A549 (cell line): ENCODE results near the gene RPS6KA2. TPM values are rescaled to one million over a fixed set of nuclear protein-coding genes. Genes with fewer than 3 reads are reported as not detected.

Source experiments
- ATAC-seq, 2 experiments: fragments of 200-7000 bp in 1 of 2; fragments of >200 bp in 1 of 2; cut with Nextera tagmentation in 1 of 2; cut with Tn5 transposase in 1 of 2; 3 replicates each; pipeline versions ENCODE4 v1.8.0 to v1.9.1; 2018 to 2020; ENCODE audit warnings: mild to moderate bottlenecking in 1 of 2, moderate library complexity in 1 of 2
- CTCF ChIA-PET: fragments of 300-600 bp; sonication (Branson Sonifier 250); formaldehyde crosslinking; extraction: SDS; loops from one replicate; lab custom pipeline; 2021; ENCODE audit warnings: antibody characterized with exemption, inconsistent platforms; lab: Yijun Ruan, JAX
- POLR2A ChIA-PET: fragments of 350-600 bp; formaldehyde crosslinking; extraction: SDS; loops from one replicate; lab custom pipeline; 2021; ENCODE audit warnings: antibody characterized with exemption, inconsistent platforms; lab: Yijun Ruan, JAX
- DNase-seq, 2 experiments: peaks; one replicate each; pipeline versions ENCODE4 v3.0.0 to v3.0.0-alpha.2; 2011 to 2016; ENCODE audit warnings: low read depth in 1 of 2, low spot score in 1 of 2
- FAIRE-seq: peaks from 2 replicates; lab custom pipeline; 2011; peaks lifted over from hg19 to GRCh38; lab: Jason Lieb, UNC
- H3K27ac ChIP-seq, 2 experiments: fragments of >200 bp; sonication (Bioruptor Twin); formaldehyde crosslinking; 3 replicates each; pipeline ENCODE4 v1.5.1; 2016 to 2017
- H3K4me1 ChIP-seq: fragments of >200 bp; sonication (Bioruptor Twin); formaldehyde crosslinking; 3 replicates; pipeline ENCODE4 v1.6.1; 2016
- H3K4me2 ChIP-seq: fragments of >200 bp; sonication (Bioruptor Twin); formaldehyde crosslinking; 3 replicates; pipeline ENCODE4 v1.6.1; 2016
- H3K4me3 ChIP-seq: fragments of >200 bp; sonication (Bioruptor Twin); formaldehyde crosslinking; 3 replicates; pipeline ENCODE4 v1.5.1; 2016
- H3K9me3 ChIP-seq: fragments of >200 bp; sonication (Bioruptor Twin); formaldehyde crosslinking; 3 replicates; pipeline ENCODE4 v1.6.1; 2016
- CBX8 ChIP-seq: fragments of 200-600 bp; sonication (generic); IDR thresholded peaks from 2 replicates; pipeline ENCODE4 v1.6.1; 2016
- EHMT2 ChIP-seq: fragments of 200-600 bp; sonication (generic); IDR thresholded peaks from 2 replicates; pipeline ENCODE4 v1.6.1; 2016; ENCODE audit warnings: antibody characterized with exemption, low read depth, mild to moderate bottlenecking, moderate library complexity
- FOSL2 ChIP-seq, 2 experiments: fragments of 450-650 bp in 1 of 2; fragments of >200 bp in 1 of 2; sonication (Bioruptor Twin) in 1 of 2; formaldehyde crosslinking; IDR thresholded peaks; 2 replicates each; pipeline versions ENCODE4 v1.5.0 to v1.6.1; 2016 to 2020; ENCODE audit warnings: mild to moderate bottlenecking in 1 of 2, moderate library complexity in 1 of 2
- HOXA7 ChIP-seq: fragments of 250-450 bp; sonication (Bioruptor Pico); IDR thresholded peaks from 2 replicates; pipeline ENCODE4 v1.5.0; 2020; ENCODE audit warnings: mild to moderate bottlenecking, moderate library complexity
- KDM1A ChIP-seq: fragments of 200-600 bp; sonication (generic); IDR thresholded peaks from 2 replicates; pipeline ENCODE4 v1.6.1; 2016; ENCODE audit warnings: low read depth, mild to moderate bottlenecking
- KDM5A ChIP-seq: fragments of 200-600 bp; sonication (generic); IDR thresholded peaks from 2 replicates; pipeline ENCODE4 v1.6.1; 2016; ENCODE audit warnings: antibody characterized with exemption, mild to moderate bottlenecking
- NPAS2 ChIP-seq: fragments of 250-450 bp; sonication (Bioruptor Pico); IDR thresholded peaks from 2 replicates; pipeline ENCODE4 v1.8.0; 2022; ENCODE audit warnings: mild to moderate bottlenecking, moderate library complexity, borderline replicate concordance
- POLR2AphosphoS2 ChIP-seq: conservative IDR thresholded peaks from 2 replicates; pipeline ENCODE4 v1.6.1; 2012; ENCODE audit warnings: low read length, improper control_type of control experiment, inconsistent platforms
- RAD21 ChIP-seq, 2 experiments: fragments of >200 bp in 1 of 2; sonication (Bioruptor Twin) in 1 of 2; formaldehyde crosslinking in 1 of 2; IDR thresholded peaks in 1 of 2; conservative IDR thresholded peaks in 1 of 2; 2 replicates in 1 of 2; 3 replicates in 1 of 2; pipeline ENCODE4 v1.6.1; 2012 to 2018; ENCODE audit warnings: inconsistent platforms in 1 of 2
- RARB ChIP-seq: fragments of 250-450 bp; sonication (Bioruptor Pico); IDR thresholded peaks from 2 replicates; pipeline ENCODE4 v1.8.0; 2021; ENCODE audit warnings: mild to moderate bottlenecking, moderate library complexity
- SMC3 ChIP-seq: fragments of >200 bp; sonication (Bioruptor Twin); formaldehyde crosslinking; IDR thresholded peaks from 3 replicates; pipeline ENCODE4 v1.6.1; 2018; ENCODE audit warnings: inconsistent platforms
- SREBF2 ChIP-seq: fragments of 450-650 bp; IDR thresholded peaks from 2 replicates; pipeline ENCODE4 v1.6.1; 2014; ENCODE audit warnings: mild to moderate bottlenecking, moderate library complexity
- WGBS: methylation state at CpG from one replicate; pipeline ENCODE4 v1.1.6; 2017; ENCODE audit errors: missing lambda C conversion rate; 5-methylcytosine and 5-hydroxymethylcytosine counted together
- polyA plus RNA-seq, 4 experiments: library from polyadenylated mRNA; depleted of rRNA in 3 of 4; stranded (reverse); fragments of >200 nt; fragmentation: RNase III in 1 of 4; extraction: RNeasy Plus Mini Kit Qiagen cat#74134 plus additional on column Dnase treatment in 1 of 4; gene quantifications; 2 replicates in 3 of 4; 3 replicates in 1 of 4; pipeline ENCODE4 v1.2.3, GENCODE V29; 2011 to 2017
- TF ChIP-seq, protein P1 (sequence below): fragments of 250-450 bp; sonication (Bioruptor Pico); IDR thresholded peaks from 2 replicates; pipeline ENCODE4 v1.5.0; 2021; ENCODE audit warnings: mild to moderate bottlenecking, moderate library complexity, borderline replicate concordance
- TF ChIP-seq, protein P2 (sequence below): fragments of >200 bp; sonication (Bioruptor Twin); formaldehyde crosslinking; IDR thresholded peaks from 3 replicates; pipeline ENCODE4 v1.6.1; 2016
- TF ChIP-seq, protein P3 (sequence below): fragments of >200 bp; sonication (Bioruptor Twin); formaldehyde crosslinking; IDR thresholded peaks from 3 replicates; pipeline ENCODE4 v1.5.1; 2016

The RPS6KA2 gene
- polyA plus RNA-seq, 2 of the 4 experiments (the other 2 are of a cell fraction) = 0.19 TPM; not detected in 1

DNA sequence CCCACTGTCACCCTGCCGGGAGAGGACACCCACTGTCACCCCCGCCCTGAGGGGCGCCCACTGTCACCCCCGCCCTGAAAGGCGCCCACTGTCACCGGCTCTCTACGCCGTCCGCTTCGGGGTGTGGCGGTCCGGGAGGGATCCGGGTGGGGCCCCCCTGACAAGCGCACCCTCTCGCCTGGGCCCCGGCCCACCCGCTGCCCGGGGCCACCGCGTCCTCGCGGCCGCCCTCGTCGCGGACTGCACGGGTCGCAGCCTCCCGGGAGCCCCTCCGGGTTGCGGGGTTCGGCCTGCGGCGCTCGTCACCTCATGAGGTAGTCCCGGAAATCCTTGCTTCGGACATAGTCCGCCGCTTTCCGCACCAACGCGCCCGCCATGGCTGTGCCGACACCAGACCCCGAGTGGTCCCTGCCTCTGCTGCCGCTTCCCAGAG, 244.5 kb downstream of the RPS6KA2 start:
- H3K27ac ChIP-seq = peak overlapping the region; percentile 52 to 82; a peak in 4 of 6 replicates
- CTCF ChIA-PET = no interaction called here
- peak overlapping the region; percentile 82 for H3K4me3 ChIP-seq
- ATAC-seq (no peak; a peak in 3 of 6 replicates), DNase-seq (no peak)
- H3K9me3 ChIP-seq = no peaks in the 10 kb centered on the region
- TF ChIP-seq NPAS2 (CRISPR knock-in tag) (no peak), KDM1A (no peak), KDM5A (no peak), FOSL2 (IDR thresholded peaks at IDR 0.05) (no peak), FOSL2 (CRISPR knock-in tag; IDR thresholded peaks at IDR 0.05) (no peak), HOXA7 (CRISPR knock-in tag) (no peak), EHMT2 (no peak)
- TF ChIP-seq, protein P1, sequence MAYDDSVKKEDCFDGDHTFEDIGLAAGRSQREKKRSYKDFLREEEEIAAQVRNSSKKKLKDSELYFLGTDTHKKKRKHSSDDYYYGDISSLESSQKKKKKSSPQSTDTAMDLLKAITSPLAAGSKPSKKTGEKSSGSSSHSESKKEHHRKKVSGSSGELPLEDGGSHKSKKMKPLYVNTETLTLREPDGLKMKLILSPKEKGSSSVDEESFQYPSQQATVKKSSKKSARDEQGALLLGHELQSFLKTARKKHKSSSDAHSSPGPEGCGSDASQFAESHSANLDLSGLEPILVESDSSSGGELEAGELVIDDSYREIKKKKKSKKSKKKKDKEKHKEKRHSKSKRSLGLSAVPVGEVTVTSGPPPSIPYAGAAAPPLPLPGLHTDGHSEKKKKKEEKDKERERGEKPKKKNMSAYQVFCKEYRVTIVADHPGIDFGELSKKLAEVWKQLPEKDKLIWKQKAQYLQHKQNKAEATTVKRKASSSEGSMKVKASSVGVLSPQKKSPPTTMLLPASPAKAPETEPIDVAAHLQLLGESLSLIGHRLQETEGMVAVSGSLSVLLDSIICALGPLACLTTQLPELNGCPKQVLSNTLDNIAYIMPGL (CRISPR knock-in tag) = no peak
- TF ChIP-seq, all 56 proteins: peak for 0
- WGBS = no CpG with 5 or more reads among the region's 46 CpGs
- peak overlapping the region; percentile 88 for H3K4me2 ChIP-seq
- peaks cover 3% of the 10 kb centered on the region; the same call in 1 of the 3 replicates for H3K4me1 ChIP-seq
- POLR2A ChIA-PET = no interaction called here
- FAIRE-seq = no peak

DNA sequence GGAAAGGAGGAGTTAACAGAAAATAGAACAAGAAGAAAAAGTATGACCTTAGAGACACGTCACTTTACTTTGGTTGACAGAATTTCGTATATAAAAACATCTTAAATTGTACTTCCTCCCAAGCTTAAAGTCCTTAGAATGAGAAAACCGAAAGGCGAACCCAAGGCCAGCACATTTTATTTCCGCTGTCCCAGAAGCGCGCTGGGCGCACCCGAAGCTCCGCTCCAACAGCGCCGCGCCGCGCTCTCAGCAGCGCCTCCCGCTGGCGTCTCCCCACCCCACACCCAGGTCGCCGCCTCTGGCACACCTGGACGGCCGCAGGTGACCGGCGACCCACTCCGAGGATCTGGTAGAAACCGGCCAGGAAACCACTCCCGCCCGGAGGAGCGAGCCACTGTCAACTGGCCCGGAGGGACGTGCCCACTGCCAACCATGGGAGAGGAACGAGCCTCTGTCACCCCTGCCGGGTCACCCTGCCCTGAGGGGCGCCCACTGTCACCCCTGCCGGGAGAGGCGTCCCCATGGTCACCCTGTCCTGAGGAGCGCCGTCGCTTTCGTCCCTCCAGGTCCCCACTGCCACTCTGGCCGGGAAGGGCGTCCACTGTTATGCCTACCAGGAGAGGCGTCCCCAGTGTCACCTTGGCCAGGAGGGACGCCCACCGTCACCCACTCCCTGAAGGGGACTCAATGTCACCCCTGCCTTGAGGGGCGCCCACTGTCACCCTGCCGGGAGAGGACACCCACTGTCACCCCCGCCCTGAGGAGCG, 245.1 kb downstream of the RPS6KA2 start:
- DNase-seq (peak; percentile 22 to 38), ATAC-seq (peak; percentile 50 to 61; a peak in 5 of 6 replicates), FAIRE-seq (no peak)
- peaks cover 3% of the 10 kb centered on the region; the same call in 1 of the 3 replicates for H3K4me1 ChIP-seq
- H3K9me3 ChIP-seq = no peaks in the 10 kb centered on the region
- H3K27ac ChIP-seq = peak overlapping the region in 1 of 2 experiments; percentile 82; a peak in 3 of 6 replicates
- under 1% methylated on average over 25 of the region's 49 CpGs for WGBS
- CTCF ChIA-PET = interaction anchor here (0.7 to 1.8 kb wide), 9 partner anchors 15 to 144 kb away, joined by 3 to 7 read pairs (median 4); no protein-coding TSS in a partner anchor
- H3K4me2 ChIP-seq = peak overlapping the region; percentile 88
- TF ChIP-seq RAD21 (conservative IDR thresholded peaks at IDR 0.05 in 1 of 2, IDR thresholded peaks at IDR 0.05 in 1 of 2) (0 out of 5 replicates have a peak, but pooled peaks of 1 of the 2 experiments have one; percentile 22), SMC3 (peak; percentile 30; the same call in 2 of the 3 replicates)
- TF ChIP-seq, protein P2, sequence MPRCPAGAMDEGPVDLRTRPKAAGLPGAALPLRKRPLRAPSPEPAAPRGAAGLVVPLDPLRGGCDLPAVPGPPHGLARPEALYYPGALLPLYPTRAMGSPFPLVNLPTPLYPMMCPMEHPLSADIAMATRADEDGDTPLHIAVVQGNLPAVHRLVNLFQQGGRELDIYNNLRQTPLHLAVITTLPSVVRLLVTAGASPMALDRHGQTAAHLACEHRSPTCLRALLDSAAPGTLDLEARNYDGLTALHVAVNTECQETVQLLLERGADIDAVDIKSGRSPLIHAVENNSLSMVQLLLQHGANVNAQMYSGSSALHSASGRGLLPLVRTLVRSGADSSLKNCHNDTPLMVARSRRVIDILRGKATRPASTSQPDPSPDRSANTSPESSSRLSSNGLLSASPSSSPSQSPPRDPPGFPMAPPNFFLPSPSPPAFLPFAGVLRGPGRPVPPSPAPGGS = no peak
- TF ChIP-seq, protein P3, sequence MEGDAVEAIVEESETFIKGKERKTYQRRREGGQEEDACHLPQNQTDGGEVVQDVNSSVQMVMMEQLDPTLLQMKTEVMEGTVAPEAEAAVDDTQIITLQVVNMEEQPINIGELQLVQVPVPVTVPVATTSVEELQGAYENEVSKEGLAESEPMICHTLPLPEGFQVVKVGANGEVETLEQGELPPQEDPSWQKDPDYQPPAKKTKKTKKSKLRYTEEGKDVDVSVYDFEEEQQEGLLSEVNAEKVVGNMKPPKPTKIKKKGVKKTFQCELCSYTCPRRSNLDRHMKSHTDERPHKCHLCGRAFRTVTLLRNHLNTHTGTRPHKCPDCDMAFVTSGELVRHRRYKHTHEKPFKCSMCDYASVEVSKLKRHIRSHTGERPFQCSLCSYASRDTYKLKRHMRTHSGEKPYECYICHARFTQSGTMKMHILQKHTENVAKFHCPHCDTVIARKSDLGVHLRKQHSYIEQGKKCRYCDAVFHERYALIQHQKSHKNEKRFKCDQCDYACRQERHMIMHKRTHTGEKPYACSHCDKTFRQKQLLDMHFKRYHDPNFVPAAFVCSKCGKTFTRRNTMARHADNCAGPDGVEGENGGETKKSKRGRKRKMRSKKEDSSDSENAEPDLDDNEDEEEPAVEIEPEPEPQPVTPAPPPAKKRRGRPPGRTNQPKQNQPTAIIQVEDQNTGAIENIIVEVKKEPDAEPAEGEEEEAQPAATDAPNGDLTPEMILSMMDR = peak; percentile 45
- TF ChIP-seq, all 56 proteins: peak for 3
- H3K4me3 ChIP-seq = peak overlapping the region; percentile 82
- POLR2A ChIA-PET = no interaction called here

DNA sequence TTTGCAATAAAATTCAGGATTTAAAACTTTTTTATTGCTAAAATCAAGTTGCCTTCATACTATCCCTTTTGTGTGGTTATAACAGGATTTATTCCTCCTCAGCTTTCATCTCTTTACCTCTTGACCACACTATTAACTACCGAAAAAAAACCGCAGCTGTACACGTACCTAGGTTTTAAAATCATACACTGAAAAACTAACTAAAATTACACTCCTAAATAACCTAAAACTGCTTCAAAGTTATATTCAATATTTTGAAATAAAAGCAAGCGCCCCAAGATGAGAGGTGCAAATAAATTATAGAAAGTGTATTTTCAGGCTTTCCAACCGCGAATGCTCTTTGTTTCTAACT, 245.7 kb downstream of the RPS6KA2 start:
- DNase-seq (no peak), FAIRE-seq (no peak), ATAC-seq (no peak)
- Histone ChIP-seq H3K9me3 (no peaks in the 10 kb centered on the region), H3K27ac (no peak overlapping the region), H3K4me2 (peak overlapping the region; percentile 88), H3K4me3 (peak overlapping the region; percentile 82), H3K4me1 (peaks cover 3% of the 10 kb centered on the region; the same call in 1 of the 3 replicates)
- WGBS = 58% methylated on average over 6 of the region's 6 CpGs
- TF ChIP-seq CBX8 (no peak), SREBF2 (no peak), POLR2AphosphoS2 (no peak), RARB (CRISPR knock-in tag) (no peak)
- TF ChIP-seq, protein P1 (CRISPR knock-in tag) = no peak
- ChIA-PET CTCF (interaction anchor here (0.7 to 1.8 kb wide), 9 partner anchors 15 to 144 kb away, joined by 3 to 7 read pairs (median 4); no protein-coding TSS in a partner anchor), POLR2A (no interaction called here)
